ENCODE results near the gene ITGA5. TPM values are rescaled to one million over a fixed set of nuclear protein-coding genes. Genes with fewer than 3 reads are reported as not detected.
A peak's percentile ranks its signal among the peaks of the same experiment; 100 is the strongest.

Gene ITGA5
- total and polyA plus RNA-seq, 2 experiments from 2014 or later: 7.3 to 23.7 TPM

DNA sequence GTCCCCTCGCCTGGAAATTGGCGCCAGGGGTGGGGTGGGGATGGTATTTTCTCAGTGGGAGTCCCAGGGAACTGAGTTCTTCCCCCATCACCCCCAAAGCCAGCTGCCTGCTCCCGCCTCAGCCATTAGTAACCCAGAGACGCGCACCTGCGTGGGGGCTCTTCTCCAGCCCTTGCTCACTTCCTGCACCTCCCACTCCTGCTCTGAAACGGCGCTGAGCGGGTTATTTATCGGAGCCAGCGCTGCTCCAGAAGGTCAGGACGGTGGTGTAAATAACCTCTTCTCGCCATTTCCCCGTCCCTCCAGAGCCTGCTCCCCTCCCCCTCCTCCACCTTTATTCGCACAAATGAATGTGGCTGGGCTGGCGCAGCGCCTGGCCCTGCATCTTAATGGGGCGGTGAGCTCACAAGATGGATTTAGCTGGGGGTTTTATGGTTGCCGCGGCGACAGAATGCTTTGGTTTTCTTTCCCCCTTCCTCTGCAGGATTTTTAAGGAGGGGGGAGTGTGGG is 67.0 kb downstream of the ITGA5 start:
- H3K4me1 ChIP-seq (ENCODE audit: insufficient read depth): peaks cover 76% of the 10 kb centered on the region
- Mint-ChIP-seq H3K4me1 (peaks cover 51% of the 10 kb centered on the region), H3K4me3 (peak overlapping the region; percentile 82), H3K9me3 (no peaks in the 10 kb centered on the region; the same call in 2 of the 3 replicates), H3K36me3 (ENCODE audit: low read depth) (peaks cover 32% of the 10 kb centered on the region), H3K27me3 (ENCODE audit: insufficient read depth, low read depth, poor library complexity) (peaks cover 47% of the 10 kb centered on the region), H3K27ac (peak overlapping the region; percentile 85)
- peaks cover 34% of the 10 kb centered on the region for H3F3A ChIP-seq (replicated peaks; ENCODE audit: low read depth)
- peak; percentile 92 for DNase-seq (ENCODE audit: low spot score)
- peaks cover 4% of the 10 kb centered on the region for H4K20me1 ChIP-seq (replicated peaks; ENCODE audit: insufficient read depth)
- H3K27me3 ChIP-seq (ENCODE audit: insufficient read depth): peaks cover 33% of the 10 kb centered on the region; the same call in 1 of the 2 replicates
- H3K36me3 ChIP-seq (ENCODE audit: insufficient read depth): peaks cover 23% of the 10 kb centered on the region; the same call in 1 of the 2 replicates
- no peaks in the 10 kb centered on the region; the same call in 1 of the 2 replicates for H3K79me2 ChIP-seq (replicated peaks; ENCODE audit: insufficient read depth)
- H3K4me2 ChIP-seq: peak overlapping the region; percentile 91
- TF ChIP-seq, protein P1, sequence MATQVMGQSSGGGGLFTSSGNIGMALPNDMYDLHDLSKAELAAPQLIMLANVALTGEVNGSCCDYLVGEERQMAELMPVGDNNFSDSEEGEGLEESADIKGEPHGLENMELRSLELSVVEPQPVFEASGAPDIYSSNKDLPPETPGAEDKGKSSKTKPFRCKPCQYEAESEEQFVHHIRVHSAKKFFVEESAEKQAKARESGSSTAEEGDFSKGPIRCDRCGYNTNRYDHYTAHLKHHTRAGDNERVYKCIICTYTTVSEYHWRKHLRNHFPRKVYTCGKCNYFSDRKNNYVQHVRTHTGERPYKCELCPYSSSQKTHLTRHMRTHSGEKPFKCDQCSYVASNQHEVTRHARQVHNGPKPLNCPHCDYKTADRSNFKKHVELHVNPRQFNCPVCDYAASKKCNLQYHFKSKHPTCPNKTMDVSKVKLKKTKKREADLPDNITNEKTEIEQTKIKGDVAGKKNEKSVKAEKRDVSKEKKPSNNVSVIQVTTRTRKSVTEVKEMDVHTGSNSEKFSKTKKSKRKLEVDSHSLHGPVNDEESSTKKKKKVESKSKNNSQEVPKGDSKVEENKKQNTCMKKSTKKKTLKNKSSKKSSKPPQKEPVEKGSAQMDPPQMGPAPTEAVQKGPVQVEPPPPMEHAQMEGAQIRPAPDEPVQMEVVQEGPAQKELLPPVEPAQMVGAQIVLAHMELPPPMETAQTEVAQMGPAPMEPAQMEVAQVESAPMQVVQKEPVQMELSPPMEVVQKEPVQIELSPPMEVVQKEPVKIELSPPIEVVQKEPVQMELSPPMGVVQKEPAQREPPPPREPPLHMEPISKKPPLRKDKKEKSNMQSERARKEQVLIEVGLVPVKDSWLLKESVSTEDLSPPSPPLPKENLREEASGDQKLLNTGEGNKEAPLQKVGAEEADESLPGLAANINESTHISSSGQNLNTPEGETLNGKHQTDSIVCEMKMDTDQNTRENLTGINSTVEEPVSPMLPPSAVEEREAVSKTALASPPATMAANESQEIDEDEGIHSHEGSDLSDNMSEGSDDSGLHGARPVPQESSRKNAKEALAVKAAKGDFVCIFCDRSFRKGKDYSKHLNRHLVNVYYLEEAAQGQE (IDR thresholded peaks at IDR 0.05; ENCODE audit: unreplicated experiment): no peak
- no peak for TF ChIP-seq CREB1 (CRISPR knock-in tag; IDR thresholded peaks at IDR 0.05; ENCODE audit: low read depth)
- TF ChIP-seq, protein P2, sequence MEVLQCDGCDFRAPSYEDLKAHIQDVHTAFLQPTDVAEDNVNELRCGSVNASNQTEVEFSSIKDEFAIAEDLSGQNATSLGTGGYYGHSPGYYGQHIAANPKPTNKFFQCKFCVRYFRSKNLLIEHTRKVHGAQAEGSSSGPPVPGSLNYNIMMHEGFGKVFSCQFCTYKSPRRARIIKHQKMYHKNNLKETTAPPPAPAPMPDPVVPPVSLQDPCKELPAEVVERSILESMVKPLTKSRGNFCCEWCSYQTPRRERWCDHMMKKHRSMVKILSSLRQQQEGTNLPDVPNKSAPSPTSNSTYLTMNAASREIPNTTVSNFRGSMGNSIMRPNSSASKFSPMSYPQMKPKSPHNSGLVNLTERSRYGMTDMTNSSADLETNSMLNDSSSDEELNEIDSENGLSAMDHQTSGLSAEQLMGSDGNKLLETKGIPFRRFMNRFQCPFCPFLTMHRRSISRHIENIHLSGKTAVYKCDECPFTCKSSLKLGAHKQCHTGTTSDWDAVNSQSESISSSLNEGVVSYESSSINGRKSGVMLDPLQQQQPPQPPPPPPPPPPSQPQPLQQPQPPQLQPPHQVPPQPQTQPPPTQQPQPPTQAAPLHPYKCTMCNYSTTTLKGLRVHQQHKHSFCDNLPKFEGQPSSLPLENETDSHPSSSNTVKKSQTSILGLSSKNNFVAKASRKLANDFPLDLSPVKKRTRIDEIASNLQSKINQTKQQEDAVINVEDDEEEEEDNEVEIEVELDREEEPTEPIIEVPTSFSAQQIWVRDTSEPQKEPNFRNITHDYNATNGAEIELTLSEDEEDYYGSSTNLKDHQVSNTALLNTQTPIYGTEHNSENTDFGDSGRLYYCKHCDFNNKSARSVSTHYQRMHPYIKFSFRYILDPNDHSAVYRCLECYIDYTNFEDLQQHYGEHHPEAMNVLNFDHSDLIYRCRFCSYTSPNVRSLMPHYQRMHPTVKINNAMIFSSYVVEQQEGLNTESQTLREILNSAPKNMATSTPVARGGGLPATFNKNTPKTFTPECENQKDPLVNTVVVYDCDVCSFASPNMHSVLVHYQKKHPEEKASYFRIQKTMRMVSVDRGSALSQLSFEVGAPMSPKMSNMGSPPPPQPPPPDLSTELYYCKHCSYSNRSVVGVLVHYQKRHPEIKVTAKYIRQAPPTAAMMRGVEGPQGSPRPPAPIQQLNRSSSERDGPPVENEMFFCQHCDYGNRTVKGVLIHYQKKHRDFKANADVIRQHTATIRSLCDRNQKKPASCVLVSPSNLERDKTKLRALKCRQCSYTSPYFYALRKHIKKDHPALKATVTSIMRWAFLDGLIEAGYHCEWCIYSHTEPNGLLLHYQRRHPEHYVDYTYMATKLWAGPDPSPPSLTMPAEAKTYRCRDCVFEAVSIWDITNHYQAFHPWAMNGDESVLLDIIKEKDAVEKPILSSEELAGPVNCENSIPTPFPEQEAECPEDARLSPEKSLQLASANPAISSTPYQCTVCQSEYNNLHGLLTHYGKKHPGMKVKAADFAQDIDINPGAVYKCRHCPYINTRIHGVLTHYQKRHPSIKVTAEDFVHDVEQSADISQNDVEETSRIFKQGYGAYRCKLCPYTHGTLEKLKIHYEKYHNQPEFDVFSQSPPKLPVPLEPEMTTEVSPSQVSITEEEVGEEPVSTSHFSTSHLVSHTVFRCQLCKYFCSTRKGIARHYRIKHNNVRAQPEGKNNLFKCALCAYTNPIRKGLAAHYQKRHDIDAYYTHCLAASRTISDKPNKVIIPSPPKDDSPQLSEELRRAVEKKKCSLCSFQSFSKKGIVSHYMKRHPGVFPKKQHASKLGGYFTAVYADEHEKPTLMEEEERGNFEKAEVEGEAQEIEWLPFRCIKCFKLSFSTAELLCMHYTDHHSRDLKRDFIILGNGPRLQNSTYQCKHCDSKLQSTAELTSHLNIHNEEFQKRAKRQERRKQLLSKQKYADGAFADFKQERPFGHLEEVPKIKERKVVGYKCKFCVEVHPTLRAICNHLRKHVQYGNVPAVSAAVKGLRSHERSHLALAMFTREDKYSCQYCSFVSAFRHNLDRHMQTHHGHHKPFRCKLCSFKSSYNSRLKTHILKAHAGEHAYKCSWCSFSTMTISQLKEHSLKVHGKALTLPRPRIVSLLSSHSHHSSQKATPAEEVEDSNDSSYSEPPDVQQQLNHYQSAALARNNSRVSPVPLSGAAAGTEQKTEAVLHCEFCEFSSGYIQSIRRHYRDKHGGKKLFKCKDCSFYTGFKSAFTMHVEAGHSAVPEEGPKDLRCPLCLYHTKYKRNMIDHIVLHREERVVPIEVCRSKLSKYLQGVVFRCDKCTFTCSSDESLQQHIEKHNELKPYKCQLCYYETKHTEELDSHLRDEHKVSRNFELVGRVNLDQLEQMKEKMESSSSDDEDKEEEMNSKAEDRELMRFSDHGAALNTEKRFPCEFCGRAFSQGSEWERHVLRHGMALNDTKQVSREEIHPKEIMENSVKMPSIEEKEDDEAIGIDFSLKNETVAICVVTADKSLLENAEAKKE (CRISPR knock-in tag; IDR thresholded peaks at IDR 0.05): no peak
- TF ChIP-seq, protein P3, sequence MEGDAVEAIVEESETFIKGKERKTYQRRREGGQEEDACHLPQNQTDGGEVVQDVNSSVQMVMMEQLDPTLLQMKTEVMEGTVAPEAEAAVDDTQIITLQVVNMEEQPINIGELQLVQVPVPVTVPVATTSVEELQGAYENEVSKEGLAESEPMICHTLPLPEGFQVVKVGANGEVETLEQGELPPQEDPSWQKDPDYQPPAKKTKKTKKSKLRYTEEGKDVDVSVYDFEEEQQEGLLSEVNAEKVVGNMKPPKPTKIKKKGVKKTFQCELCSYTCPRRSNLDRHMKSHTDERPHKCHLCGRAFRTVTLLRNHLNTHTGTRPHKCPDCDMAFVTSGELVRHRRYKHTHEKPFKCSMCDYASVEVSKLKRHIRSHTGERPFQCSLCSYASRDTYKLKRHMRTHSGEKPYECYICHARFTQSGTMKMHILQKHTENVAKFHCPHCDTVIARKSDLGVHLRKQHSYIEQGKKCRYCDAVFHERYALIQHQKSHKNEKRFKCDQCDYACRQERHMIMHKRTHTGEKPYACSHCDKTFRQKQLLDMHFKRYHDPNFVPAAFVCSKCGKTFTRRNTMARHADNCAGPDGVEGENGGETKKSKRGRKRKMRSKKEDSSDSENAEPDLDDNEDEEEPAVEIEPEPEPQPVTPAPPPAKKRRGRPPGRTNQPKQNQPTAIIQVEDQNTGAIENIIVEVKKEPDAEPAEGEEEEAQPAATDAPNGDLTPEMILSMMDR (conservative IDR thresholded peaks at IDR 0.05; ENCODE audit: low read depth in 2 of 2): no peak
- TF ChIP-seq POLR2AphosphoS5 (IDR thresholded peaks at IDR 0.05; ENCODE audit: low read depth): 0 out of 2 replicates have a peak, but pooled peaks have one; percentile 41
- peak overlapping the region; percentile 61 for H3K4me3 ChIP-seq
- 0 out of 2 replicates have a peak overlapping the region, but pooled peaks have one; percentile 16 for H2AFZ ChIP-seq
- peak overlapping the region; percentile 87 for H3K27ac ChIP-seq (ENCODE audit: low read depth)
- peak; percentile 75 for ATAC-seq
- no peaks in the 10 kb centered on the region for H3K9me2 ChIP-seq (ENCODE audit: insufficient read depth)
